ENCODE data around the gene ATXN2L. TPM values are rescaled to one million over a fixed set of nuclear protein-coding genes. Genes with fewer than 3 reads are reported as not detected.

ATXN2L gene
- total and polyA plus RNA-seq, 2 experiments from 2014 or later, result 134 to 192 TPM

DNA sequence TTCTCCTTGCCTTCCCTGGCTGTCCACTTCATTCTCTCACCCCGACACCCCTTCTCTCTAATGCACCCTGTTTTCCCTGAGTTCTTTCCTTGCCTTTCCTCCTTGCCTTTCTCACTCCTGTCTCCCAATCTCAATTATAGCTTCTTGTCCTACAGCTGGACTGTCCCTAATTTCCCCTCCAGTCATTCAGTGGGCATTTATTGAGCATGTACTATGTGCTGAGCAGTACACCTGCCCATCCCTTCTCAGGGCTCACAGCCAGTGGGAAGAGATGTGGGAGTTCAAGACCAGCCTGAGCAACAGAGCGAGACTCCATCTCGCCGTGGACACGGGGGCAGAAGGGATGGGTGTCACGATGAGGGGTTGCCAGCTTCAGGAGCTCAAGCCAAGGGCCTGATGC, 61.2 kb downstream of the ATXN2L start (continued):
- TF ChIP-seq EZH2 (IDR thresholded peaks at IDR 0.05; ENCODE audit: low read depth, unreplicated experiment), result no peak
- TF ChIP-seq JUNB (IDR thresholded peaks at IDR 0.05; ENCODE audit: unreplicated experiment), result no peak
- TF ChIP-seq POLR2AphosphoS5 (IDR thresholded peaks at IDR 0.05; ENCODE audit: low read depth), result no peak
- no peak for TF ChIP-seq CREB1 (CRISPR knock-in tag; IDR thresholded peaks at IDR 0.05; ENCODE audit: low read depth)
- TF ChIP-seq, protein P1, sequence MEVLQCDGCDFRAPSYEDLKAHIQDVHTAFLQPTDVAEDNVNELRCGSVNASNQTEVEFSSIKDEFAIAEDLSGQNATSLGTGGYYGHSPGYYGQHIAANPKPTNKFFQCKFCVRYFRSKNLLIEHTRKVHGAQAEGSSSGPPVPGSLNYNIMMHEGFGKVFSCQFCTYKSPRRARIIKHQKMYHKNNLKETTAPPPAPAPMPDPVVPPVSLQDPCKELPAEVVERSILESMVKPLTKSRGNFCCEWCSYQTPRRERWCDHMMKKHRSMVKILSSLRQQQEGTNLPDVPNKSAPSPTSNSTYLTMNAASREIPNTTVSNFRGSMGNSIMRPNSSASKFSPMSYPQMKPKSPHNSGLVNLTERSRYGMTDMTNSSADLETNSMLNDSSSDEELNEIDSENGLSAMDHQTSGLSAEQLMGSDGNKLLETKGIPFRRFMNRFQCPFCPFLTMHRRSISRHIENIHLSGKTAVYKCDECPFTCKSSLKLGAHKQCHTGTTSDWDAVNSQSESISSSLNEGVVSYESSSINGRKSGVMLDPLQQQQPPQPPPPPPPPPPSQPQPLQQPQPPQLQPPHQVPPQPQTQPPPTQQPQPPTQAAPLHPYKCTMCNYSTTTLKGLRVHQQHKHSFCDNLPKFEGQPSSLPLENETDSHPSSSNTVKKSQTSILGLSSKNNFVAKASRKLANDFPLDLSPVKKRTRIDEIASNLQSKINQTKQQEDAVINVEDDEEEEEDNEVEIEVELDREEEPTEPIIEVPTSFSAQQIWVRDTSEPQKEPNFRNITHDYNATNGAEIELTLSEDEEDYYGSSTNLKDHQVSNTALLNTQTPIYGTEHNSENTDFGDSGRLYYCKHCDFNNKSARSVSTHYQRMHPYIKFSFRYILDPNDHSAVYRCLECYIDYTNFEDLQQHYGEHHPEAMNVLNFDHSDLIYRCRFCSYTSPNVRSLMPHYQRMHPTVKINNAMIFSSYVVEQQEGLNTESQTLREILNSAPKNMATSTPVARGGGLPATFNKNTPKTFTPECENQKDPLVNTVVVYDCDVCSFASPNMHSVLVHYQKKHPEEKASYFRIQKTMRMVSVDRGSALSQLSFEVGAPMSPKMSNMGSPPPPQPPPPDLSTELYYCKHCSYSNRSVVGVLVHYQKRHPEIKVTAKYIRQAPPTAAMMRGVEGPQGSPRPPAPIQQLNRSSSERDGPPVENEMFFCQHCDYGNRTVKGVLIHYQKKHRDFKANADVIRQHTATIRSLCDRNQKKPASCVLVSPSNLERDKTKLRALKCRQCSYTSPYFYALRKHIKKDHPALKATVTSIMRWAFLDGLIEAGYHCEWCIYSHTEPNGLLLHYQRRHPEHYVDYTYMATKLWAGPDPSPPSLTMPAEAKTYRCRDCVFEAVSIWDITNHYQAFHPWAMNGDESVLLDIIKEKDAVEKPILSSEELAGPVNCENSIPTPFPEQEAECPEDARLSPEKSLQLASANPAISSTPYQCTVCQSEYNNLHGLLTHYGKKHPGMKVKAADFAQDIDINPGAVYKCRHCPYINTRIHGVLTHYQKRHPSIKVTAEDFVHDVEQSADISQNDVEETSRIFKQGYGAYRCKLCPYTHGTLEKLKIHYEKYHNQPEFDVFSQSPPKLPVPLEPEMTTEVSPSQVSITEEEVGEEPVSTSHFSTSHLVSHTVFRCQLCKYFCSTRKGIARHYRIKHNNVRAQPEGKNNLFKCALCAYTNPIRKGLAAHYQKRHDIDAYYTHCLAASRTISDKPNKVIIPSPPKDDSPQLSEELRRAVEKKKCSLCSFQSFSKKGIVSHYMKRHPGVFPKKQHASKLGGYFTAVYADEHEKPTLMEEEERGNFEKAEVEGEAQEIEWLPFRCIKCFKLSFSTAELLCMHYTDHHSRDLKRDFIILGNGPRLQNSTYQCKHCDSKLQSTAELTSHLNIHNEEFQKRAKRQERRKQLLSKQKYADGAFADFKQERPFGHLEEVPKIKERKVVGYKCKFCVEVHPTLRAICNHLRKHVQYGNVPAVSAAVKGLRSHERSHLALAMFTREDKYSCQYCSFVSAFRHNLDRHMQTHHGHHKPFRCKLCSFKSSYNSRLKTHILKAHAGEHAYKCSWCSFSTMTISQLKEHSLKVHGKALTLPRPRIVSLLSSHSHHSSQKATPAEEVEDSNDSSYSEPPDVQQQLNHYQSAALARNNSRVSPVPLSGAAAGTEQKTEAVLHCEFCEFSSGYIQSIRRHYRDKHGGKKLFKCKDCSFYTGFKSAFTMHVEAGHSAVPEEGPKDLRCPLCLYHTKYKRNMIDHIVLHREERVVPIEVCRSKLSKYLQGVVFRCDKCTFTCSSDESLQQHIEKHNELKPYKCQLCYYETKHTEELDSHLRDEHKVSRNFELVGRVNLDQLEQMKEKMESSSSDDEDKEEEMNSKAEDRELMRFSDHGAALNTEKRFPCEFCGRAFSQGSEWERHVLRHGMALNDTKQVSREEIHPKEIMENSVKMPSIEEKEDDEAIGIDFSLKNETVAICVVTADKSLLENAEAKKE (CRISPR knock-in tag; IDR thresholded peaks at IDR 0.05), result no peak

Small RNA genes within 50 kb of the gene (microRNA-seq; reads per million reads assigned to microRNA genes)
- not detected for gene MIR4721

Small RNA genes within 50 kb of the gene (small RNA-seq; reads per million reads assigned to genes)
- not detected for gene RF00416 (ENCODE audit: low replicate concordance)

Other genes starting within 250 kb of the ATXN2L start
- gene SULT1A2, start 225.9 kb upstream of the ATXN2L start, total RNA-seq (2014; rRNA removed; shearing (Covaris generic)), result 0.12 and 0.17 TPM in 2 replicates
- 0.34 TPM in 1 of 2 replicates, not detected in the other for gene SULT1A2, start 225.9 kb upstream of the ATXN2L start, polyA plus RNA-seq (2016; fragmentation: Nextera tagmentation; extraction: Ambion mirVana)
- 1.7 and 3.5 TPM in 2 replicates for gene SULT1A1, start 213.0 kb upstream of the ATXN2L start, total RNA-seq (2014; rRNA removed; shearing (Covaris generic))
- 2.2 and 2.4 TPM in 2 replicates for gene SULT1A1, start 213.0 kb upstream of the ATXN2L start, polyA plus RNA-seq (2016; fragmentation: Nextera tagmentation; extraction: Ambion mirVana)
- gene NPIPB8, start 184.9 kb upstream of the ATXN2L start, total RNA-seq (2014; rRNA removed; shearing (Covaris generic)), result 0.14 TPM in 1 of 2 replicates, not detected in the other
- gene NPIPB8, start 184.9 kb upstream of the ATXN2L start, polyA plus RNA-seq (2016; fragmentation: Nextera tagmentation; extraction: Ambion mirVana), result not detected in 2 replicates
- gene EIF3C, start 111.5 kb upstream of the ATXN2L start, total RNA-seq (2014; rRNA removed; shearing (Covaris generic)), result 334 and 368 TPM in 2 replicates
- gene EIF3C, start 111.5 kb upstream of the ATXN2L start, polyA plus RNA-seq (2016; fragmentation: Nextera tagmentation; extraction: Ambion mirVana), result 1,247 and 1,475 TPM in 2 replicates
- gene NPIPB9, start 71.2 kb upstream of the ATXN2L start, total RNA-seq (2014; rRNA removed; shearing (Covaris generic)), result 6.2 and 9.9 TPM in 2 replicates
- gene NPIPB9, start 71.2 kb upstream of the ATXN2L start, polyA plus RNA-seq (2016; fragmentation: Nextera tagmentation; extraction: Ambion mirVana), result 0.71 and 2.1 TPM in 2 replicates
- gene TUFM, start 23.3 kb downstream of the ATXN2L start, total RNA-seq (2014; rRNA removed; shearing (Covaris generic)), result 162 and 192 TPM in 2 replicates
- 246 and 248 TPM in 2 replicates for gene TUFM, start 23.3 kb downstream of the ATXN2L start, polyA plus RNA-seq (2016; fragmentation: Nextera tagmentation; extraction: Ambion mirVana)
- 17.2 and 27.5 TPM in 2 replicates for gene SH2B1, start 40.8 kb downstream of the ATXN2L start, total RNA-seq (2014; rRNA removed; shearing (Covaris generic))
- gene SH2B1, start 40.8 kb downstream of the ATXN2L start, polyA plus RNA-seq (2016; fragmentation: Nextera tagmentation; extraction: Ambion mirVana), result 12.2 and 13.6 TPM in 2 replicates
- 0.08 and 0.73 TPM in 2 replicates for gene ATP2A1, start 55.5 kb downstream of the ATXN2L start, total RNA-seq (2014; rRNA removed; shearing (Covaris generic))
- gene ATP2A1, start 55.5 kb downstream of the ATXN2L start, polyA plus RNA-seq (2016; fragmentation: Nextera tagmentation; extraction: Ambion mirVana), result 3.2 and 4.0 TPM in 2 replicates
- 25.2 and 27.2 TPM in 2 replicates for gene RABEP2, start 102.2 kb downstream of the ATXN2L start, total RNA-seq (2014; rRNA removed; shearing (Covaris generic))
- 11.8 and 13.0 TPM in 2 replicates for gene RABEP2, start 102.2 kb downstream of the ATXN2L start, polyA plus RNA-seq (2016; fragmentation: Nextera tagmentation; extraction: Ambion mirVana)
- gene CD19, start 109.0 kb downstream of the ATXN2L start, total RNA-seq (2014; rRNA removed; shearing (Covaris generic)), result 0.83 TPM in 1 of 2 replicates, not detected in the other
- gene CD19, start 109.0 kb downstream of the ATXN2L start, polyA plus RNA-seq (2016; fragmentation: Nextera tagmentation; extraction: Ambion mirVana), result 1.9 and 2.3 TPM in 2 replicates
- 64.2 and 65.4 TPM in 2 replicates for gene NFATC2IP, start 127.9 kb downstream of the ATXN2L start, total RNA-seq (2014; rRNA removed; shearing (Covaris generic))
- 22.8 and 23.5 TPM in 2 replicates for gene NFATC2IP, start 127.9 kb downstream of the ATXN2L start, polyA plus RNA-seq (2016; fragmentation: Nextera tagmentation; extraction: Ambion mirVana)
- gene SPNS1, start 151.8 kb downstream of the ATXN2L start, total RNA-seq (2014; rRNA removed; shearing (Covaris generic)), result 30.0 and 48.5 TPM in 2 replicates
- gene SPNS1, start 151.8 kb downstream of the ATXN2L start, polyA plus RNA-seq (2016; fragmentation: Nextera tagmentation; extraction: Ambion mirVana), result 37.2 and 38.0 TPM in 2 replicates
- 0.19 and 2.4 TPM in 2 replicates for gene LAT, start 162.1 kb downstream of the ATXN2L start, total RNA-seq (2014; rRNA removed; shearing (Covaris generic))
- gene LAT, start 162.1 kb downstream of the ATXN2L start, polyA plus RNA-seq (2016; fragmentation: Nextera tagmentation; extraction: Ambion mirVana), result 1.3 and 2.2 TPM in 2 replicates

Measured in GM23338 (cell line).